ENCODE data around the gene TP53TG5.

The TP53TG5 gene

GRCh38 chr20:45362804-45363610 lies 15.1 kb downstream of the TP53TG5 start, which contains the start of gene SYS1:
Gene SYS1 (plus strand): TSS chr20:45363156. CDS start chr20:45363532, 376 bp downstream.
- peak within 1 kb of the TSS; percentile 96 for H3K4me3 ChIP-seq (ENCODE audit: low read depth, low read length)
- ChIA-PET CTCF (interaction anchor here (0.6 to 10.9 kb wide), 37 partner anchors 9 to 451 kb away, joined by 3 to 191 read pairs (median 5); partner anchors contain the start of genes PIGT, SDC4 and TP53TG5), POLR2A (interaction anchor here (0.8 to 8.2 kb wide), 8 partner anchors 9 to 74 kb away, joined by 3 to 86 read pairs (median 6); partner anchors contain the start of genes DBNDD2 and SDC4)
- TF ChIP-seq, protein P1, sequence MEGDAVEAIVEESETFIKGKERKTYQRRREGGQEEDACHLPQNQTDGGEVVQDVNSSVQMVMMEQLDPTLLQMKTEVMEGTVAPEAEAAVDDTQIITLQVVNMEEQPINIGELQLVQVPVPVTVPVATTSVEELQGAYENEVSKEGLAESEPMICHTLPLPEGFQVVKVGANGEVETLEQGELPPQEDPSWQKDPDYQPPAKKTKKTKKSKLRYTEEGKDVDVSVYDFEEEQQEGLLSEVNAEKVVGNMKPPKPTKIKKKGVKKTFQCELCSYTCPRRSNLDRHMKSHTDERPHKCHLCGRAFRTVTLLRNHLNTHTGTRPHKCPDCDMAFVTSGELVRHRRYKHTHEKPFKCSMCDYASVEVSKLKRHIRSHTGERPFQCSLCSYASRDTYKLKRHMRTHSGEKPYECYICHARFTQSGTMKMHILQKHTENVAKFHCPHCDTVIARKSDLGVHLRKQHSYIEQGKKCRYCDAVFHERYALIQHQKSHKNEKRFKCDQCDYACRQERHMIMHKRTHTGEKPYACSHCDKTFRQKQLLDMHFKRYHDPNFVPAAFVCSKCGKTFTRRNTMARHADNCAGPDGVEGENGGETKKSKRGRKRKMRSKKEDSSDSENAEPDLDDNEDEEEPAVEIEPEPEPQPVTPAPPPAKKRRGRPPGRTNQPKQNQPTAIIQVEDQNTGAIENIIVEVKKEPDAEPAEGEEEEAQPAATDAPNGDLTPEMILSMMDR (IDR thresholded peaks at IDR 0.05; ENCODE audit: insufficient read depth, low read length, missing control alignments) = peak; percentile 87
- DNase-seq (ENCODE audit: low read depth, low spot score) = peak; percentile 90

- H3K4me3 ChIP-seq (ENCODE audit: low read depth, low read length) = no peak overlapping the region
- ChIA-PET POLR2A (interaction anchor here (0.7 to 8.2 kb wide), 3 partner anchors 15 to 715 kb away, joined by 3 to 86 read pairs (median 3); partner anchors contain the start of genes PIGT and SDC4), CTCF (interaction anchor here (1.5 to 10.9 kb wide), 18 partner anchors 8 to 418 kb away, joined by 3 to 191 read pairs (median 11); partner anchors contain the start of genes SDC4 and TP53TG5)
- TF ChIP-seq, protein P1 (IDR thresholded peaks at IDR 0.05; ENCODE audit: insufficient read depth, low read length, missing control alignments) = no peak
- DNase-seq (ENCODE audit: low read depth, low spot score) = no peak
These were observed 16.3 kb downstream of the TP53TG5 start for GRCh38 chr20:45361793-45362192.

- no peak overlapping the region for H3K4me3 ChIP-seq (ENCODE audit: low read depth, low read length)
- no peak for DNase-seq (ENCODE audit: low read depth, low spot score)
- TF ChIP-seq, protein P1 (IDR thresholded peaks at IDR 0.05; ENCODE audit: insufficient read depth, low read length, missing control alignments) = no peak
- POLR2A ChIA-PET = interaction anchor here (0.9 to 8.2 kb wide), 4 partner anchors 13 to 24 kb away, joined by 3 to 86 read pairs (median 4); partner anchors contain the start of gene SDC4
- CTCF ChIA-PET = interaction anchor here (0.8 to 10.9 kb wide), 7 partner anchors 12 to 411 kb away, joined by 3 to 191 read pairs (median 60); partner anchors contain the start of genes SDC4 and TP53TG5
These were observed 18.5 kb downstream of the TP53TG5 start for GRCh38 chr20:45359406-45360148.

DNA sequence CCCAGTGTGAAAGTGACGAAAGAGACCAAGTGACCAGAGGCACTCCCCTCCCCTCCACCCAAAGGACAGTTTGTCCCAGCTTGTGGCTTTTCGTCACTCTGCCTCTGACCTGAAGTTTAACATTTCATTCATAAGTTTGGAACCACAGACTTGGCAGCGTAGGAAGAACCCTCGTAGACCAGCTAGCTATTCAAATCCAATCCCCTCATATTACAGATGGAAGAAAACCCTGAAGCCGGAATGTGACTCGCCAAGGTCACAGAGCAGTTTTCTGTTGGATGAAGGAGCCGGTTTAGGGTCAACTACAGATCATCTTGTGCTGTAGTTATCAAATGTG lies 19.1 kb downstream of the TP53TG5 start:
- POLR2A ChIA-PET = interaction anchor here (0.9 to 8.2 kb wide), 3 partner anchors 12 to 24 kb away, joined by 3 to 86 read pairs (median 3); partner anchors contain the start of gene SDC4
- H3K4me3 ChIP-seq (ENCODE audit: low read depth, low read length) = no peak overlapping the region
- CTCF ChIA-PET = interaction anchor here (0.8 to 10.9 kb wide), 7 partner anchors 12 to 412 kb away, joined by 3 to 191 read pairs (median 60); partner anchors contain the start of genes SDC4 and TP53TG5
- TF ChIP-seq, protein P1 (IDR thresholded peaks at IDR 0.05; ENCODE audit: insufficient read depth, low read length, missing control alignments) = no peak
- no peak for DNase-seq (ENCODE audit: low read depth, low spot score)

GRCh38 chr20:45358282-45359068 lies 19.6 kb downstream of the TP53TG5 start:
- TF ChIP-seq, protein P1 (IDR thresholded peaks at IDR 0.05; ENCODE audit: insufficient read depth, low read length, missing control alignments) = no peak
- DNase-seq (ENCODE audit: low read depth, low spot score) = no peak
- ChIA-PET POLR2A (interaction anchor here (0.8 to 8.2 kb wide), 3 partner anchors 12 to 22 kb away, joined by 3 to 86 read pairs (median 5); partner anchors contain the start of gene SDC4), CTCF (interaction anchor here (0.8 to 10.9 kb wide), 9 partner anchors 10 to 79 kb away, joined by 3 to 191 read pairs (median 7); partner anchors contain the start of genes SDC4 and TP53TG5)
- H3K4me3 ChIP-seq (ENCODE audit: low read depth, low read length) = no peak overlapping the region

Measured in AG04449 (cell line).